Stimulated activated CD4-positive, alpha-beta T cell treated with anti-CD3 and anti-CD28 coated beads, TNF-alpha, amount 100 ng/mL, for 24 hours (primary cell): ENCODE data around the gene PTER.

Source experiments
- DNase-seq, 3 experiments: peaks; one replicate each; pipeline ENCODE4 v3.0.0-alpha.2; 2020; ENCODE audit warnings: low read depth in 3 of 3

Gene PTER

GRCh38 chr10:16470747-16471146, 33.9 kb downstream of the PTER start:
- DNase-seq = peak in 1 of 3 experiments; percentile 26

DNA sequence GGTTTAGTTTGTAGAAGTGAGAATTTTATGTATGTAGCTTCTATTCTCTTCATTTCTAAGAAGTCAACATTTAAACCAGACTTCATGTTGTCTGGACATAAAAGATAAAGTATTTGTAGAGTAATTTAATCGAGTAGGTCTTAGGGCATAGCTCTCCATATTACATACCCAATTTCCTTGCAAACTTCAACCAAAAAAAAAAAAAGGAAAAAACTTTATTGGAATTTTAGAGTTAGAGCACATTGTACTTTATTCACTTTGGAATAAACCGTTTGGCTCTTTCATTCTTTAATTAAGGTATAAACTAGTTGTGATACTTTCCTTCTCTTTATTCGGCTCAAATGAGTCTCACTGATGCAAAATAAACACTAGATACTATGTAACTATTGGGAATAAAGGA, 36.0 kb downstream of the PTER start:
- DNase-seq = no peak

DNA sequence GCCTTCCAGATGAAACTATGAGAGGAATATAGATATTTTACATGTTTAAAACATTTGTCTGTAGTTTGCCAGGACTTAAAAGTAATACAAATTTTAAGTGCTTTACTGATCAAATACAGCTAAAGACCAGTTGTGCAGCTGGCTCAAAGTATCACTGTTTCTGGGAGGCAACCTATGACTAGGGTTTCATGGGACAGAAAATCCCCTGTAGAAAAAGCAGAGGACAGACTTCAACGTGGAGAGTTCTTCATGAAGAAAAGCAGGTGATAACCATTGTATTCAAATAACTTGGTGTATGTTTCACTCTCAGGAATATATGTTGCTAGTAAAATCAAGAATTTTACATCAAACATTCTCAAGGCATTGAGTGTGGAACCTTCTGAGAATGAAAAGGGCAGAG, 40.9 kb downstream of the PTER start:
- DNase-seq = no peak

- DNase-seq = no peak
Observed at GRCh38 chr10:16478801-16479200, 42.0 kb downstream of the PTER start.

- DNase-seq = no peak
Observed at GRCh38 chr10:16481052-16481728, 44.4 kb downstream of the PTER start.

DNA sequence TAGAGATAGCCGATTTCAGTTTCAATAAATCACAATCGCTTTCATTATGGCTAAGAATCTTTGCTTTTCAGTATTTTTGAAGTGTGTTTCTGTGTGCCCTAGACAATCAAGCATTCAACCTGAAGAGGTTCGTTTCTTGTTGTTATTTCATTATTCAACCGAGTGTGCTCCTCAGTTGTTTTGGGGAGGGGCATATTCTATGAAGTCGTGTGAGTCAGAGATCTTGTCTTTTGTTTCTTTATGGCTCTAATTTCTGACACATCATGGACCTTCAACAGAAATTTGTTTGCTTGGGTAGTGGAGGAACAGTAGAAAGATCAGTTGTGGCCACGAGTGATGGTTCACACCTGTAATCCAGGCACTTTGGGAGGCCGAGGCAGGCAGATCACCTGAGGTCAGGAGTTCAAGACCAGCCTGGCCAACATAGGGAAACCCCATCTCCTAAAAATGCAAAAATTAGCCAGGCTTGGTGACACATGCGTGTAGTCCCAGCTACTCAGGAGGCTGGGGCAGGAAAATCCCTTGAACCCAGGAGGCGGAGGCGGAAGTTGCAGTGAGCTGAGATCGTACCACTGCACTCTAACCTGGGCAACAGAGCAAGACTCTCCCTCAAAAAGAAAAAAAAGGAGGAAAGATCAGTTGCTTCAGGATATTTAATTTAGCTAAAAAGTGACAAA, 46.6 kb downstream of the PTER start:
- DNase-seq = no peak

DNA sequence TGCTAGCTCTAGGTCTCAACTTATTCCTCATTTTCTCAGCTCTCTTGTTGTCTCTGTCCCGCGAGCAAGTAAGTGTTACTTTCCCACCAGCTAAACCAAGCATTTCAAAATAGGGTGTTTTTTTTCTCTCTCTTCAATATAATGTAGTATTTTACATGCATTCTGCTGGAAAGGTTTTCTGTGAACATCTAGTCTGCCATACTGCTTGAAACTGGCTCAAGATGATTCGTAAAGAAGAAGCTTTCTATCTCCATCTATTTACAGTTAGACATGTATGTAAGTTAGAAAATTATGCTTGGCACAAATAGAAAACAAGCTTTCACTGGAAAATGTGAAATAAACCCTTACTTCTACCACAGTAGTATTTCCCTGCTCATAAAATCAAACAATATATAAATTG, 53.7 kb downstream of the PTER start:
- no peak for DNase-seq

DNA sequence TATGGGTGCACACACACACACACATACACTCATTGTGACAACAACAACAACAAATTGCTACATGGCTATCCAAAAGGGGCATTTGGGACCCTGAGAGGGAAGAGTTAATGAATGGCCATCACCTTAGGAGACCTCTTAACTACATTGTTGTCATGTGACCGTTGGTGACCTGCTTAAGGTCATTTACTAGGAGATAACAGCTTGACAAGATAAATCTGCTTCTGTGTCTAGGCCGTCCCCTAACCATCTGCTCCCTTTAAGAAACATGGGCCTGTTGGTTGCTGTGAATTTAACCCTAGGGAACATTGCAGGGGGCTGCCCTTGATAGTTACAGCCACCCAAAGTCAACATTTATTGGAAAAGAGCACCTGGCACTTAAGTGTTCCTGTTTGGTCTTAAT, 55.1 kb downstream of the PTER start:
- DNase-seq = no peak

DNA sequence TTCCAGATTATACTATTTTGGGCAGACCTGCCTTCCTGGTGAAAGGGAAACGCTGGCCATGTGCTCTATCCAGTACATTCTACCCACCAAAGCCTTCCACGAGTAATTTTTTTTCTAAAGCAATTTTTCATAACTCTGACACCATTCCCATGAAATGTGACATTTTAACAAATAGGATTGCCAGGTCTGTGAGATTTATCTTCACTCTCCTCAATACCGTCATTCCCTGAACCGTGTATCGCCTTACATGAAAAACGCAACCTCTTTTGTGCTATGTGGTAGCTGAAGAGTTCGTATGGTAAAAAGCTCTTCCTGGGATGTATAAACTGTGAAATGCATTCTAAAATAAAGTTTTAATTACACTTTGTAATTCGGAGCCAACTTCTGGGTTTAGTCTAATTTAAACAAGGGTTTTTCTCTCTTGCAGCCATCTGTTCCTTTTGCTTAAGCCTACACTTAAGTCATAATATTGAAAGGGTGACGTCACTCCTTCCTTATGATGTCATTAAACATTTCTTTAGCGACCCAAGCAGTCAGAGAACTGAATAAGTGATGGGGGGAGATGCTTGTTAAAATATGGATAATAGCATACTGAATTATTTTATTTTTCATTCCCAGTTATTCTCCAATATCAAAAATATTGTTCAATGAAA, 57.2 kb downstream of the PTER start:
- no peak for DNase-seq

GRCh38 chr10:16497911-16498310, 61.1 kb downstream of the PTER start:
- DNase-seq = no peak

GRCh38 chr10:16505161-16505560, 68.4 kb downstream of the PTER start:
- no peak for DNase-seq

DNA sequence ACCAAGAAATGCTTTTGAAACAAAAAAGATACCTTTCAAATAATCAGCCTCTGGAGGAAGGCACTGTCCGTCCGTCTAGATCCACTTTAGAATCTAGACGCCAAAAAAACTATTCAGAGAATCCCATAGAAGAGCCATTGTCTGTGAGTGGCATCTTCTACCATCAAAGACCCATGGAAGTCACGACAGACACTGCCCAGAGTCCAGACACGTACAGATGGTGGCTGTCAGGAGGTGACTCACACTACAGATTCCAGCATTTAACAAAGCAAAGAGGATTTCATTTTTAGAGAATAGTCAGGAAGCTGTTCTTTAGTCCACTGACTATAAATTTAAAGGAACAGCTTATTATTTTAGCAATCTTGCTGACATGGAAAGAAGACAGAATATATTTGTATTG, 73.2 kb downstream of the PTER start:
- no peak for DNase-seq

DNA sequence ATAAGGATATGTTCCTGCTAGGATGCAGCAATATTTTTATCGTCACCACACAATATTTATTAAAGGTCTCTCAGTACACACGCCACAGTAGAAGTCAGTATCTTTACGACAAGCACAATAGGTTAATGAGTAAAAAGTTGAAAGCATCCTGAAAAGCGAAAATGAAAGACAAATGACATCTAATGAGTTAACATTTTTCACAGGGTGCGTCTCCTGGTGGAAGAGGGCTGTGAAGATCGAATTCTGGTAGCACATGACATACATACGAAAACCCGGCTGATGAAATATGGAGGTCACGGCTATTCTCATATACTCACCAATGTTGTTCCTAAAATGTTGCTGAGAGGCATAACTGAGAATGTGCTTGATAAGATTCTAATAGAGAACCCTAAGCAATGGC, 74.0 kb downstream of the PTER start:
- no peak for DNase-seq

GRCh38 chr10:16518822-16519221, 82.0 kb downstream of the PTER start:
- DNase-seq = no peak

DNA sequence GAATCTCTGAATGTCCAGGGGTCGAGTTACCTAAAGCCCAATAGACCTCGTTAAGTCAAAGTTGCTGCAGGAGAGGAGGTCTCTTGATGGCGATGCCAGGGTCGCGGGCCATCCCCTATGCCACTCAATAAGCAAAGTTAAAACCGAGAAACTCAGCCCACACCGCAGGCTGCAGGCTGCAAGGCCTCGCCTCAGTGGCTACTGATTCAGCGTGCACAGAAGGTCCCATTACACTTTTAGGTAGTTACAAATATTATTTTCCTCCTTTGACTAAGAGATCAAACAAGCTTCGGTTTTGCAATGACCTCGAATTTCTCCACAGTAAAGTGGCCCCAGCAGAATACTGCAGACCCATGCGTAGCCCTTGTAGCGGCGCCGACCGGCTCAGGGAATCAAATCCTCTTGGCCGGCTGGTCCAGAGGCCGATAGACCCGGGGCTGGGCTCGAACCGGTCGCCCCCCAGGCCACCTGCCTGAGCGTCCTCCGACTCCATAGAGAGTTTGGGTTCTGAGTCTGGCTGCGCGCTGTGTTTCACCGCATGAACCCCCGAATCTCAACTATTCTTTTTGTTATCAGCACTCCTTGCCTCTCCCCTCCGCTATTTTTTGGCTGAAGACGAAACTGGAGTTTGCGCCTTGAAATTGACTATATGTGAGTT, 82.6 kb downstream of the PTER start:
- DNase-seq = no peak

DNA sequence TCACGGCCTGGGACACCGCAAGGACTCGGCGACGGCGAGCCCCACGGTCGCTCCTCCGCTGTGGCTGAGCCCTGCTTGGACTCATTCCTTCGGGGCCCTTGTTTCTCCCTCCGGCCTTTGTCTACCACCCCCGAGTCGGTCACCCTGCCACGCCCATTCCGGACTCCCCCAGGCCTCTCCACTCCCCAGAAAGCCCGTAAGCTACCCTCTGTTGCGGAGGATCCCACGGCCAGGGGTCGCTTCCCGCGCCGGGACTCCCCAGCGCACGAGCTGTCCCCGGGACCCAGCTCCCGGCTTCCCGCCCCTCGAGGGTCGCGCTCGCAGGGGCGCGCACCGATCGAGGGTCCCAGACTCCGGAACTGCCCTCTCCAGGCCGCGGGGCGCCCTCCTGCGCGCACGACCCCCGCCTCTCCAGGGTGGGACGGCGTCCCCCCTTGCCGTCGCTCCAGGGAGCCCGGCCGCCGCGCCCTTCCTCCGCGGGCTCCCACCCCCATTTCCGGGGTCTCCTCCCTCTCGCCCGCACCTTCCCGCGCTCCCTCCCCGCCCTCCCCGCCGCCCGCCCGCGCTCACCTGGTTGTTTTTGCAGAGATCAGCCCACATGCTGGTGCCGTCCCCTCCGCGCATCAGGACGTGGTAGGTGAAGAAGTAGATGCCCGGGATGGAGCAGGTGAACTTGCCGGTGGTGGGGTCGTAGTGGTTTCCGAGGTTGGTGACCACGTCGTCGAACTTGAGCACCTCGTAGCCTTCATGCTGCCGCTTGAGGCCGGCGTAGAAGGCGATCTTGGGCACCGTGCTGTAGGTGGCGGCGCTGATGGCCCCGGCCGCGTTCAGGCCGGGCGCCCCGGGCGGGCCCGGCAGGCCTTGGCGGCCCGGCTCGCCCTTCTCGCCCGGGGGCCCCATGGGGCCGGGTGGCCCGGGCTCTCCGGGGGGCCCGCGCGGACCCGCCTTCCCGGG, 83.4 kb downstream of the PTER start:
- DNase-seq = peak in 1 of 3 experiments; percentile 9

DNA sequence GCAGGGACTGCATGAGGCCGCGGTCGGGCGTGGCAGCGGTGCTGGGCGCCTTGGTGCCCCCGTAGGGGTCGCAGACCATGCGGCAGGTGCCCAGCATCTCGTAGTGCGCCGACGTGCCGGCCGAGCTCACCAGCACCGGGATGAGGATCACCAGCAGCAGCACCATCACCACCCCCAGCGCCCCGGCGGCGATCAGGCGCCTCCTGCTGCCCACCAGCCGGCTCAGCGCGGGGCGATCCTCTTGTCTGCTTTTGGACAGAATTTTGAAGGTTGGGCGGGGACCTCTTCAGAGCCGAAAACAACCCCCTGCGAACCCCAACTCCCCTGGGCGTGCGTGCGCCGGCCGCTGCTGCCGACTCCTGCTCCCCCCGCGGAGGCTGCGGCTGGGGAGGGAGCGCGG, 84.1 kb downstream of the PTER start:
- DNase-seq = peak in 1 of 3 experiments; percentile 39

GRCh38 chr10:16521311-16522016, 84.7 kb downstream of the PTER start, which contains the start of gene C1QL3:
Gene C1QL3 (minus strand): TSS chr10:16521879. CDS start chr10:16521065, 814 bp downstream.
- DNase-seq = peak in 1 of 3 experiments; percentile 28

- DNase-seq = no peak
Observed at GRCh38 chr10:16527452-16527851, 90.6 kb downstream of the PTER start.

DNA sequence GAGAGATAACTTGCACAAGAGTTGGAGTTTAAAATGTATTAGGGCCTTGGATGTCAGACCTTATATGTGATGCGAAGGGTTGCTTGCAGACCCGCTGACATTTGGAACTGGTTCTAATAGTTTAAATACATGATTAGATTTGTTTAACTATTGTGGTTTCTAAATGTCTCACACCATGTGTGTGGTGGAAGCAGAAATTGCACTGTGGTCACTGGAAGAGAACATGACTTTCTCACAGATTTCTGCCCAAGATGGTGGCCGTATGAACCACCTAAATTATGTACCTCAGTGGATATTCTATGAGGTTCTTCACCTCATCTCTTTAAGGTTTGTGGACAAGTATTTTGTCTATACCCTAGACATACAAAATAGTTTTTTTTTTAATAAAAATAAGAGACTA, 93.0 kb downstream of the PTER start:
- DNase-seq = no peak

DNA sequence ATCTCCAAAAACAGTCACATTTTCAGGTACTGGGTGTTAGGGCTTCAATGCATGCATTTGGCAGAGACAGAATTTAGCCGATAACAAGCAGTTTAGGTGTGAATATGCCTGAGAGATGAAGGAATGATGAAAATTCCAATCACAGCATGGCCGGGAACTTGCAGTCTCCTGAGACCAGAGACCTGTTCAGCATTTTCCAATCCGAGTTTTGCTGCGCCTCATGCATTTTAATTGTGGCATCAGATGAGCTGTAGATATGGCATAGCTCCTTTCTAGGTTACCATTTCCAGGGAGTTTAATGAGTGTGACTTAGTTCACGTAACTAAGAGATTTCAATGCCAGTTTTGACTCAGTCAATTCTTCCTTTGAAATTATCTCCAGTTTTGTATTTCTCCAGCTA, 99.3 kb downstream of the PTER start:
- DNase-seq = no peak
